Stimulated activated effector memory CD8-positive, alpha-beta T cell treated with anti-CD3 and anti-CD28 coated beads, Interleukin-12 subunit alpha, Interleukin-12 subunit beta, amount 100 ng/mL, for 72 hours (primary cell): ENCODE data around the gene KRT83.

Experiments used
- ATAC-seq: fragments of 150-1000 bp; cut with Tn5 transposase; 2 replicates; pipeline ENCODE4 v1.10.0; 2021
- DNase-seq, 2 donors: peaks; one replicate each; pipeline ENCODE4 v3.0.0; 2021 to 2022; ENCODE audit warnings: low spot score in 2 of 2
- H3K27ac Mint-ChIP-seq: one replicate; pipeline ENCODE4 v1.8.0; 2022; ENCODE audit warnings: mild to moderate bottlenecking, mixed read lengths
- H3K36me3 Mint-ChIP-seq: one replicate; pipeline ENCODE4 v1.8.0; 2022; ENCODE audit warnings: mild to moderate bottlenecking, mixed read lengths
- H3K4me1 Mint-ChIP-seq: one replicate; pipeline ENCODE4 v1.8.0; 2022; ENCODE audit warnings: mixed read lengths
- H3K4me3 Mint-ChIP-seq: one replicate; pipeline ENCODE4 v1.8.0; 2022; ENCODE audit warnings: mild to moderate bottlenecking, mixed read lengths
- H3K9me3 Mint-ChIP-seq: one replicate; pipeline ENCODE4 v1.8.0; 2022; ENCODE audit warnings: mixed read lengths

KRT83 gene

DNA sequence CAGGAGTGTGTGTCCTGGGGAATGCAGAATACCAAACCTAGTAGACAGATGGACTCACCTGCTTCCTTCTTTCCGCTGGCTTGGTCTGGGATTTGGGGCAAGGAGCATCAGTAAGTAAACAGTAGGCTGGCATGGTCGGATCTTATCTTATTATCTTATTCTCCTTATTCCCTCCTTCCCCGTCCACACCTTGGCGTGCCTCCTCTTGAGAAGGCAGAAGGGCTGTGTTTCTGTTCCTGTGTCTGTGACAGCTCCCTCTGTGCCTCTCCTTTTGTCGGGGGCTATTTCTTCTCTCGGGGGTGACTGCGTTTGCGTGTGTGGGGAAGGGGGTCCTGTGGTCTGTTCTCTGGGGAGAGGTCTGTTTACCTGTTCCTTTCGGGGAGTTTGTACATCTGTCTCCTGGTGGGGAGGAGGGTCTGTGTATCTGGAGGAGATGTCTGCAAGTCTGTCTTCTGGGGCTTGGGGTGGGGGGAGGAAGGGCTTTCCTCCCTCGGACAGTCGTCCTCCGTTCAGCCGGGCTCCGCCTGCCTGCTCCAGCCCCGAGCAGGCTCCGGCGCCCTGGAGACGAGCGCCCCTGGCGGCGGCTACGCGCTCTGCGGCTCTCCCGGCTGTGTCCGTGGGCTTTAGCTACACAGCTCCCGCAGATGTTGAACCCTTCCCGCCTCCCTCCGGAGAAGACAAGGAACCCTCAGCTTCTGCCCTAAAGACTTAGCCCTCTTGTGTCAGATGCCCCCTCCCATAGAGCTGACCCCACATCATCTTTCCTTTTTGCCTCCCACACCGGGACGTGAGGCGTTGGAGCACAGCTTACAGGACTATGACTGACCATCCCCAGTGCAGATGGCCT is 42.4 kb downstream of the KRT83 start:
- DNase-seq (peak; percentile 84 to 87), ATAC-seq (peak; percentile 89)
- no peak overlapping the region for H3K4me3 Mint-ChIP-seq
- no peak overlapping the region for H3K27ac Mint-ChIP-seq
- H3K9me3 Mint-ChIP-seq = no peaks in the 10 kb centered on the region
- H3K36me3 Mint-ChIP-seq = no peaks in the 10 kb centered on the region
- peaks cover 10% of the 10 kb centered on the region for H3K4me1 Mint-ChIP-seq

DNA sequence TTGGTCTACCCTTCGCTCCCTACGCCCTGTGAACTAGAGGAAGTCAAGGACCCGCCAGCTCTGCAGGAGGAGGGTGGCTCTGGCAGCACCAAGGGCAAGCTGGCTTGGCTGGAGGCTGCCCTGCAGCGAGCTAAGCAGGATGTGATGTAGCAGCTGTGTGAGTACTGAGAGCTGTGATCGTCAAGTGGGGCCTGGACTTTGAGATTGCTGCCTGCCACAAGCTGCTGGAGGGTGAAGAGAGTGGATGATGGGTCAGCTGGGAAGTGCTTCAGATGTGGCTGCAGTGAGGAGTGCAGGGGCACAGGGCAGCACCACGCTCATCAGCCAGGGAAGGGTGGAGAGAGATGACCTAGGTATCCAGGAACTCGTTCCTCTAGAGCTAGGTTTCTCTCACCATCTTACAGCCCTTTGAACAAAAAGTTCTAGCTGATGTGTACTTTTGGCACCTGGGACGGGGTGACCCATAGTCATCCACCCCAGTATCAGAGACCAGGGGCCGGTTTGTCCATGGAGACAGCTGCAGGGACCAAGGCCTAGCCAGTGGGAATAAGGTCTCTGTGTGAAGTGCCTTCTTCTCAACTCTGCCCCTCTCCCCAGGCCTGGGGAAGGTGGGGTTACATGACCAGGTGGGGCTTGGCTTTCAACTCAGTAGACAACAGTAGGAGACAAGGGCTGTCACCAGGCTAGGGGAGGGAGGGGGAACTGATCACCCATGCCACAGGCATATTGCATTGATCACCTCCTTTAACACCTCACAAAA is 43.5 kb downstream of the KRT83 start:
- H3K4me3 Mint-ChIP-seq = no peak overlapping the region
- H3K9me3 Mint-ChIP-seq = no peaks in the 10 kb centered on the region
- H3K27ac Mint-ChIP-seq = no peak overlapping the region
- H3K4me1 Mint-ChIP-seq = peaks cover 10% of the 10 kb centered on the region
- DNase-seq (no peak), ATAC-seq (no peak)
- no peaks in the 10 kb centered on the region for H3K36me3 Mint-ChIP-seq

- no peak for ATAC-seq
- H3K4me3 Mint-ChIP-seq = no peak overlapping the region
- H3K9me3 Mint-ChIP-seq = no peaks in the 10 kb centered on the region
- H3K4me1 Mint-ChIP-seq = peaks cover 10% of the 10 kb centered on the region
- no peak overlapping the region for H3K27ac Mint-ChIP-seq
- no peaks in the 10 kb centered on the region for H3K36me3 Mint-ChIP-seq
- no peak for DNase-seq
These were observed 45.5 kb downstream of the KRT83 start for GRCh38 chr12:52275686-52276085.

- DNase-seq (no peak), ATAC-seq (no peak)
- Mint-ChIP-seq H3K9me3 (no peaks in the 10 kb centered on the region), H3K4me1 (peaks cover 10% of the 10 kb centered on the region), H3K27ac (no peak within 1 kb of the TSS), H3K4me3 (no peak within 1 kb of the TSS), H3K36me3 (no peaks in the 10 kb centered on the region)
These were observed 46.6 kb downstream of the KRT83 start, which contains the start of gene KRT86 for GRCh38 chr12:52274521-52275120. KRT86 (plus strand) TSS chr12:52274645; CDS start chr12:52301917, 27,272 bp downstream.

DNA sequence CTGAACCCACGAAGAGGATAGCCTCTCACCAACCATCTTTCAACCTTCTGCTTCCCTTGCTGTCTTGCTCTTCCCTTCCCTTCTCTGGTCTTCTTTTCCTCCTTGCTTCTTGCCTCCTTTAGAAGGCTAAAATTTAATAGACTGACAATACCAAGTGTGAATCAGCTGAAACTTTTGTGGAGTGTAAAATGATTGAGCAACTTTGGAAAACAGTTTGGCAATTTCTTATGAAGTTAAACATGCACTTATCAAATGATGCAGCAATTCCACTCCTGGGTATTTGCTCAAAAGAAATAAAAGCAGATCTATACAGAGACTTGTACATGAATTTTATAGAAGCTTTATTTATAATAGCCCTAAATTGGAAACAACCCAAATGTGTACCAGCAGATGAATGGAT is 50.0 kb downstream of the KRT83 start:
- Mint-ChIP-seq H3K9me3 (no peaks in the 10 kb centered on the region), H3K27ac (no peak overlapping the region), H3K36me3 (no peaks in the 10 kb centered on the region), H3K4me1 (no peaks in the 10 kb centered on the region), H3K4me3 (no peak overlapping the region)
- DNase-seq = no peak
- ATAC-seq = no peak

GRCh38 chr12:52270541-52271070 is 50.6 kb downstream of the KRT83 start:
- H3K4me3 Mint-ChIP-seq = no peak overlapping the region
- no peaks in the 10 kb centered on the region for H3K9me3 Mint-ChIP-seq
- no peak for DNase-seq
- no peaks in the 10 kb centered on the region for H3K4me1 Mint-ChIP-seq
- peak; percentile 11 for ATAC-seq
- no peak overlapping the region for H3K27ac Mint-ChIP-seq
- H3K36me3 Mint-ChIP-seq = no peaks in the 10 kb centered on the region

- Mint-ChIP-seq H3K4me3 (no peak overlapping the region), H3K27ac (no peak overlapping the region), H3K9me3 (no peaks in the 10 kb centered on the region), H3K36me3 (no peaks in the 10 kb centered on the region), H3K4me1 (no peaks in the 10 kb centered on the region)
- ATAC-seq (no peak), DNase-seq (no peak)
These were observed 53.0 kb downstream of the KRT83 start for GRCh38 chr12:52268212-52268611.

- DNase-seq (no peak), ATAC-seq (no peak)
- Mint-ChIP-seq H3K27ac (no peak overlapping the region), H3K4me3 (no peak overlapping the region), H3K36me3 (no peaks in the 10 kb centered on the region), H3K9me3 (no peaks in the 10 kb centered on the region), H3K4me1 (no peaks in the 10 kb centered on the region)
These were observed 53.5 kb downstream of the KRT83 start for GRCh38 chr12:52267699-52268098.

- no peak for ATAC-seq
- no peaks in the 10 kb centered on the region for H3K36me3 Mint-ChIP-seq
These were observed 53.9 kb downstream of the KRT83 start for GRCh38 chr12:52267266-52267665.

GRCh38 chr12:52266514-52266913 is 54.7 kb downstream of the KRT83 start:
- DNase-seq = no peak
- Mint-ChIP-seq H3K4me1 (no peaks in the 10 kb centered on the region), H3K9me3 (no peaks in the 10 kb centered on the region), H3K36me3 (no peaks in the 10 kb centered on the region), H3K4me3 (no peak overlapping the region), H3K27ac (no peak overlapping the region)
- no peak for ATAC-seq

More at GRCh38 chr12:52267266-52267665, 53.9 kb downstream of the KRT83 start:
- Mint-ChIP-seq H3K9me3 (no peaks in the 10 kb centered on the region), H3K27ac (no peak overlapping the region), H3K4me1 (no peaks in the 10 kb centered on the region), H3K4me3 (no peak overlapping the region)
- DNase-seq = no peak

GRCh38 chr12:52264435-52264825 is 56.8 kb downstream of the KRT83 start:
- DNase-seq (no peak), ATAC-seq (no peak)
- Mint-ChIP-seq H3K27ac (no peak overlapping the region), H3K9me3 (no peaks in the 10 kb centered on the region), H3K4me1 (peaks cover 5% of the 10 kb centered on the region), H3K36me3 (no peaks in the 10 kb centered on the region), H3K4me3 (no peak overlapping the region)
